Lower lobe of right lung (tissue), 2 donors: ENCODE results near the gene PSMD13. TPM values are rescaled to one million over a fixed set of nuclear protein-coding genes. Genes with fewer than 3 reads are reported as not detected.

ENCODE experiments used
- ATAC-seq, 2 donors: fragments of 200-7000 bp; cut with Tn5 transposase; one replicate each; pipeline ENCODE4 v1.9.1; 2020 to 2022; ENCODE audit warnings: mild to moderate bottlenecking in 2 of 2, moderate library complexity in 2 of 2
- DNase-seq: peaks from one replicate; pipeline ENCODE4 v3.0.0-alpha.2; 2020
- H3K27ac ChIP-seq: fragments of 200-600 bp; one replicate; pipeline ENCODE4 v1.8.0; 2022
- H3K27me3 ChIP-seq: fragments of 200-600 bp; one replicate; pipeline ENCODE4 v1.8.0; 2022; ENCODE audit warnings: low read depth
- H3K36me3 ChIP-seq: fragments of 200-600 bp; one replicate; pipeline ENCODE4 v1.8.0; 2022; ENCODE audit warnings: mild to moderate bottlenecking
- H3K4me1 ChIP-seq: fragments of 200-600 bp; one replicate; pipeline ENCODE4 v1.8.0; 2022
- H3K4me3 ChIP-seq: fragments of 200-600 bp; one replicate; pipeline ENCODE4 v1.8.0; 2022; ENCODE audit warnings: mild to moderate bottlenecking
- H3K9me3 ChIP-seq: fragments of 200-600 bp; one replicate; pipeline ENCODE4 v1.8.0; 2022
- CTCF ChIP-seq: fragments of 200-600 bp; IDR thresholded peaks from one replicate; pipeline ENCODE4 v1.8.0; 2022; ENCODE audit warnings: antibody characterized with exemption, mild to moderate bottlenecking
- intact Hi-C: fragments of 100-400 bp; cut with DNase I; formaldehyde crosslinking; loops from one replicate; pipeline ENCODE4 v1.11.0; 2022
- total RNA-seq: library from RNA; stranded (reverse); fragmentation: NEBNext Ultra II Directional; extraction: Animal tissue kit (Norgen Biotek cat#: 25700); gene quantifications from one replicate; pipeline ENCODE4 v1.2.1, GENCODE V29; 2021
- donor health status: DM: no; HTN: yes; CAD: no; lungs with severe emphysema.

The PSMD13 gene
- total RNA-seq, 1 donor from 2014 or later = 89.5 TPM

- H3K27ac ChIP-seq = no peak overlapping the region
- no peak overlapping the region for H3K4me3 ChIP-seq
- H3K9me3 ChIP-seq = no peaks in the 10 kb centered on the region
- peak in 1 of 2 donors; percentile 4 for ATAC-seq
- H3K36me3 ChIP-seq = peaks cover 10% of the 10 kb centered on the region
- DNase-seq = peak; percentile 49
- intact Hi-C loops = no loop called here
- H3K4me1 ChIP-seq = peaks cover 12% of the 10 kb centered on the region
- TF ChIP-seq CTCF = no peak
- peaks cover 26% of the 10 kb centered on the region for H3K27me3 ChIP-seq
Observed at GRCh38 chr11:298406-299065, 61.8 kb downstream of the PSMD13 start.

- Histone ChIP-seq H3K4me1 (peaks cover 12% of the 10 kb centered on the region), H3K4me3 (no peak within 1 kb of the TSS), H3K36me3 (peaks cover 3% of the 10 kb centered on the region), H3K9me3 (no peaks in the 10 kb centered on the region), H3K27me3 (peaks cover 26% of the 10 kb centered on the region), H3K27ac (no peak within 1 kb of the TSS)
- TF ChIP-seq CTCF = no peak
- ATAC-seq = peak in 1 of 2 donors; percentile 3
- peak; percentile 44 for DNase-seq
- intact Hi-C loops = no loop called here
Observed at GRCh38 chr11:299081-299891, 62.5 kb downstream of the PSMD13 start, which contains the start of gene IFITM5. IFITM5 (minus strand) TSS chr11:299526; CDS start chr11:299490, 36 bp downstream.

- ATAC-seq = no peak
- H3K27me3 ChIP-seq = peaks cover 26% of the 10 kb centered on the region
- no peak overlapping the region for H3K4me3 ChIP-seq
- intact Hi-C loops = loop anchor here (10.0 kb wide), 1 partner anchor 55 kb away; no protein-coding TSS in a partner anchor
- no peak overlapping the region for H3K27ac ChIP-seq
- DNase-seq = peak; percentile 46
- H3K36me3 ChIP-seq = no peaks in the 10 kb centered on the region
- peak; percentile 9 for TF ChIP-seq CTCF
- H3K4me1 ChIP-seq = peaks cover 18% of the 10 kb centered on the region
- no peaks in the 10 kb centered on the region for H3K9me3 ChIP-seq
Observed at GRCh38 chr11:299951-300735, 63.4 kb downstream of the PSMD13 start.

Other genes with a start within 250 kb of the PSMD13 start
- gene SCGB1C1, start 43.9 kb upstream of the PSMD13 start, total RNA-seq = not detected
- gene BET1L, start 29.6 kb upstream of the PSMD13 start, total RNA-seq = 54.2 TPM
- 103 TPM for gene RIC8A, start 29.3 kb upstream of the PSMD13 start, total RNA-seq
- gene SIRT3, start 634 bp upstream of the PSMD13 start, total RNA-seq = 17.6 TPM
- gene NLRP6, start 41.4 kb downstream of the PSMD13 start, total RNA-seq = 1.3 TPM
- 163 TPM for gene PGGHG, start 52.1 kb downstream of the PSMD13 start, total RNA-seq
- not detected for gene IFITM5, start 62.5 kb downstream of the PSMD13 start, total RNA-seq
- 607 TPM for gene IFITM2, start 70.8 kb downstream of the PSMD13 start, total RNA-seq
- gene IFITM1, start 77.1 kb downstream of the PSMD13 start, total RNA-seq = 128 TPM
- 767 TPM for gene IFITM3, start 83.9 kb downstream of the PSMD13 start, total RNA-seq
- 0.38 TPM for gene B4GALNT4, start 132.5 kb downstream of the PSMD13 start, total RNA-seq
- 23.1 TPM for gene PKP3, start 157.2 kb downstream of the PSMD13 start, total RNA-seq
- gene SIGIRR, start 178.0 kb downstream of the PSMD13 start, total RNA-seq = 91.8 TPM
- 21.6 TPM for gene ANO9, start 205.0 kb downstream of the PSMD13 start, total RNA-seq
- 32.9 TPM for gene PTDSS2, start 213.3 kb downstream of the PSMD13 start, total RNA-seq